ENCODE results near the gene FILIP1.

- TF ChIP-seq CTCF (IDR thresholded peaks at IDR 0.05), result no peak
- no peak for TF ChIP-seq EP300 (IDR thresholded peaks at IDR 0.05)
Measured at GRCh38 chr6:75421316-75422023, 72.1 kb downstream of the FILIP1 start.

Measured in upper lobe of left lung (tissue), 4 donors.